H1 (cell line): ENCODE measurements around the gene STARD13. TPM values are rescaled to one million over a fixed set of nuclear protein-coding genes. Genes with fewer than 3 reads are reported as not detected.

ENCODE experiments used
- CTCF ChIA-PET: fragments of 300-600 bp; sonication (Branson Sonifier 250); formaldehyde crosslinking; loops from one replicate; lab custom pipeline; 2021; ENCODE audit not compliant: partially characterized antibody; lab: Charles Lee
- POLR2A ChIA-PET: fragments of 300-600 bp; sonication (Branson Sonifier 250); formaldehyde crosslinking; loops from one replicate; lab custom pipeline; 2021; ENCODE audit warnings: inconsistent platforms; ENCODE audit not compliant: partially characterized antibody; lab: Charles Lee
- DNase-seq, 2 experiments: peaks; one replicate each; pipeline versions ENCODE4 v3.0.0 to v3.0.0-alpha.2; 2010 to 2022; ENCODE audit warnings: low spot score in 2 of 2, low read depth in 1 of 2, mixed read lengths in 1 of 2
- FAIRE-seq: peaks from 2 replicates; lab custom pipeline; 2011; peaks lifted over from hg19 to GRCh38; lab: Jason Lieb, UNC
- H2AFZ ChIP-seq: 2 replicates; pipeline ENCODE4 v1.8.1; 2012; ENCODE audit warnings: low read length, inconsistent platforms
- H2AK5ac ChIP-seq: 2 replicates; pipeline ENCODE4 v1.6.1; 2013; ENCODE audit warnings: low read depth, low read length
- H2BK120ac ChIP-seq: replicated peaks from 2 replicates; pipeline ENCODE3; 2013; ENCODE audit warnings: low read depth, low read length, inconsistent platforms
- H2BK12ac ChIP-seq: 2 replicates; pipeline ENCODE4 v1.6.1; 2013; ENCODE audit warnings: low read depth, low read length
- H2BK15ac ChIP-seq: 2 replicates; pipeline ENCODE4 v1.6.1; 2013; ENCODE audit warnings: low read length
- H2BK20ac ChIP-seq: 2 replicates; pipeline ENCODE4 v1.6.1; 2013; ENCODE audit warnings: low read length
- H2BK5ac ChIP-seq: 2 replicates; pipeline ENCODE4 v1.6.1; 2013; ENCODE audit warnings: low read depth, low read length
- H3K14ac ChIP-seq: 2 replicates; pipeline ENCODE4 v1.6.1; 2013; ENCODE audit warnings: inconsistent platforms; ENCODE audit not compliant: insufficient read length
- H3K18ac ChIP-seq: 2 replicates; pipeline ENCODE4 v1.6.1; 2013; ENCODE audit warnings: low read length; ENCODE audit errors: extremely low read depth
- H3K23ac ChIP-seq: 2 replicates; pipeline ENCODE4 v1.6.1; 2013; ENCODE audit warnings: inconsistent platforms; ENCODE audit not compliant: insufficient read length
- H3K23me2 ChIP-seq: 2 replicates; pipeline ENCODE4 v1.6.1; 2013; ENCODE audit warnings: low read depth, low read length
- H3K27ac ChIP-seq: 2 replicates; pipeline ENCODE4 v1.6.1; 2011; ENCODE audit warnings: low read depth, low read length, inconsistent platforms
- H3K27me3 ChIP-seq, 4 experiments: replicated peaks in 1 of 4; 1 replicate in 1 of 4; 2 replicates in 3 of 4; pipeline versions ENCODE4 v1.6.1 to v1.8.1; 2011 to 2013; ENCODE audit warnings: low read length in 3 of 4, mild to moderate bottlenecking in 3 of 4, inconsistent platforms in 2 of 4, mixed read lengths in 2 of 4, moderate library complexity in 1 of 4; ENCODE audit not compliant: control insufficient read depth in 3 of 4, insufficient read depth in 3 of 4; ENCODE audit errors: extremely low read depth in 1 of 4
- H3K36me3 ChIP-seq, 4 experiments: 2 replicates each; pipeline versions ENCODE4 v1.6.1 to v1.8.1; 2011 to 2013; ENCODE audit warnings: mild to moderate bottlenecking in 4 of 4, low read length in 3 of 4, moderate library complexity in 2 of 4, control low read depth in 1 of 4, inconsistent platforms in 1 of 4; ENCODE audit not compliant: insufficient read depth in 4 of 4, control insufficient read depth in 2 of 4
- H3K4ac ChIP-seq: replicated peaks from 2 replicates; pipeline ENCODE3; 2013; ENCODE audit warnings: low read length, low read depth, mixed read lengths, inconsistent platforms; ENCODE audit not compliant: insufficient read length
- H3K4me1 ChIP-seq, 4 experiments: replicated peaks in 1 of 4; 1 replicate in 1 of 4; 2 replicates in 3 of 4; pipeline versions ENCODE4 v1.6.1 to v1.8.1; 2011 to 2013; ENCODE audit warnings: low read length in 3 of 4, inconsistent platforms in 2 of 4, mixed read lengths in 1 of 4; ENCODE audit not compliant: insufficient read depth in 4 of 4, control insufficient read depth in 3 of 4
- H3K4me2 ChIP-seq, 2 experiments: 2 replicates each; pipeline versions ENCODE4 v1.6.1 to v1.8.1; 2011 to 2013; ENCODE audit warnings: low read depth in 2 of 2, low read length in 2 of 2, control low read depth in 1 of 2, inconsistent platforms in 1 of 2, mild to moderate bottlenecking in 1 of 2; ENCODE audit not compliant: insufficient read depth in 1 of 2
- H3K4me3 ChIP-seq, 4 experiments: fragments of 200-600, 300-600 bp in 1 of 4; sonication (generic), shearing (Covaris generic), sonication (Bioruptor Twin) in 1 of 4; 2 replicates each; pipeline versions ENCODE4 v1.5.1 to v1.8.1; 2011 to 2016; ENCODE audit warnings: low read length in 4 of 4, low read depth in 3 of 4, control low read depth in 2 of 4, inconsistent platforms in 2 of 4, mild to moderate bottlenecking in 2 of 4, mixed read lengths in 1 of 4, moderate library complexity in 1 of 4; ENCODE audit not compliant: insufficient read depth in 2 of 4; ENCODE audit errors: extremely low read depth in 1 of 4
- H3K56ac ChIP-seq: replicated peaks from 2 replicates; pipeline ENCODE3; 2013; ENCODE audit warnings: low read depth, mild to moderate bottlenecking, mixed read lengths, low read length, inconsistent platforms; ENCODE audit not compliant: insufficient read length
- H3K79me1 ChIP-seq: 2 replicates; pipeline ENCODE4 v1.6.1; 2013; ENCODE audit warnings: low read depth, low read length, control low read depth
- H3K79me2 ChIP-seq, 2 experiments: 2 replicates each; pipeline versions ENCODE4 v1.6.1 to v1.8.1; 2012 to 2013; ENCODE audit warnings: low read length in 2 of 2, mild to moderate bottlenecking in 2 of 2, inconsistent platforms in 1 of 2; ENCODE audit not compliant: insufficient read depth in 2 of 2, control insufficient read depth in 1 of 2
- H3K9ac ChIP-seq, 4 experiments: replicated peaks in 1 of 4; 1 replicate in 1 of 4; 2 replicates in 3 of 4; pipeline versions ENCODE4 v1.6.1 to v1.8.1; 2011 to 2013; ENCODE audit warnings: low read depth in 3 of 4, low read length in 3 of 4, control low read depth in 2 of 4, mild to moderate bottlenecking in 2 of 4, moderate library complexity in 2 of 4, inconsistent platforms in 1 of 4; ENCODE audit errors: extremely low read depth in 1 of 4
- H3K9me3 ChIP-seq, 2 experiments: 2 replicates each; pipeline versions ENCODE4 v1.6.1 to v1.8.1; 2012 to 2013; ENCODE audit warnings: mild to moderate bottlenecking in 2 of 2, moderate library complexity in 2 of 2, control low read depth in 1 of 2, inconsistent platforms in 1 of 2, low read depth in 1 of 2, low read length in 1 of 2, mixed read lengths in 1 of 2; ENCODE audit not compliant: insufficient read depth in 2 of 2
- H4K20me1 ChIP-seq, 2 experiments: replicated peaks in 1 of 2; 2 replicates each; pipeline versions ENCODE3 to v1.8.1; 2011 to 2013; ENCODE audit warnings: inconsistent platforms in 2 of 2, low read length in 2 of 2, mild to moderate bottlenecking in 1 of 2; ENCODE audit not compliant: insufficient read depth in 2 of 2, control insufficient read depth in 1 of 2
- H4K5ac ChIP-seq: 2 replicates; pipeline ENCODE4 v1.6.1; 2013; ENCODE audit warnings: low read length, low read depth, mixed read lengths, inconsistent platforms; ENCODE audit not compliant: insufficient read length
- H4K8ac ChIP-seq: 2 replicates; pipeline ENCODE4 v1.8.0; 2013; ENCODE audit warnings: mild to moderate bottlenecking, moderate library complexity, low read length, inconsistent platforms; ENCODE audit not compliant: insufficient read depth; ENCODE audit errors: extremely low read depth
- H4K91ac ChIP-seq: replicated peaks from 2 replicates; pipeline ENCODE3; 2013; ENCODE audit warnings: low read length, mixed read lengths, inconsistent platforms; ENCODE audit not compliant: insufficient read length
- BRCA1 ChIP-seq: IDR thresholded peaks from 2 replicates; pipeline ENCODE4 v1.6.1; 2012; ENCODE audit warnings: low read depth, low read length, improper control_type of control experiment
- CHD1 ChIP-seq: IDR thresholded peaks from 2 replicates; pipeline ENCODE4 v1.6.1; 2012; ENCODE audit warnings: low read depth, low read length, improper control_type of control experiment
- CTBP2 ChIP-seq: IDR thresholded peaks from 2 replicates; pipeline ENCODE4 v1.7.0; 2011; ENCODE audit warnings: borderline replicate concordance, mild to moderate bottlenecking, moderate library complexity, mixed read lengths, low read length; ENCODE audit not compliant: insufficient read depth, insufficient read length
- CTCF ChIP-seq, 3 experiments: IDR thresholded peaks; 1 replicate in 2 of 3; 2 replicates in 1 of 3; pipeline versions ENCODE4 v1.5.1 to v1.6.1; 2011; ENCODE audit warnings: low read length in 3 of 3, mild to moderate bottlenecking in 3 of 3, inconsistent platforms in 2 of 3, low read depth in 1 of 3, moderate library complexity in 1 of 3; ENCODE audit not compliant: insufficient read depth in 1 of 3; ENCODE audit errors: control extremely low read depth in 1 of 3
- EGR1 ChIP-seq: IDR thresholded peaks from 2 replicates; pipeline ENCODE4 v1.6.1; 2011; ENCODE audit warnings: low read depth, low read length, borderline replicate concordance
- EZH2 ChIP-seq: fragments of 200-600 bp; sonication (generic); IDR thresholded peaks from 2 replicates; pipeline ENCODE4 v1.7.1; 2012; ENCODE audit warnings: low read depth, mild to moderate bottlenecking, moderate library complexity, low read length, inconsistent platforms; ENCODE audit not compliant: severe bottlenecking
- HDAC6 ChIP-seq: IDR thresholded peaks from one replicate; pipeline ENCODE4 v1.7.1; 2012; ENCODE audit warnings: low read depth, mild to moderate bottlenecking, inconsistent platforms, low read length, moderate library complexity
- JUN ChIP-seq: IDR thresholded peaks from 2 replicates; pipeline ENCODE4 v1.6.1; 2011; ENCODE audit warnings: low read depth, mild to moderate bottlenecking, improper control_type of control experiment, low read length
- MAX ChIP-seq: IDR thresholded peaks from 2 replicates; pipeline ENCODE4 v1.6.1; 2012; ENCODE audit warnings: inconsistent platforms
- POLR2AphosphoS5 ChIP-seq: IDR thresholded peaks from 2 replicates; pipeline ENCODE4 v1.6.1; 2011; ENCODE audit warnings: low read depth, low read length
- SIRT6 ChIP-seq: IDR thresholded peaks from one replicate; pipeline ENCODE4 v1.7.1; 2012; ENCODE audit warnings: low read length, inconsistent platforms
- SRF ChIP-seq: IDR thresholded peaks from 2 replicates; pipeline ENCODE4 v1.6.1; 2011; ENCODE audit warnings: mild to moderate bottlenecking, low read depth, low read length, moderate library complexity
- TAF1 ChIP-seq: IDR thresholded peaks from 2 replicates; pipeline ENCODE4 v1.6.1; 2011; ENCODE audit warnings: mild to moderate bottlenecking, low read depth, low read length
- TCF12 ChIP-seq: IDR thresholded peaks from 2 replicates; pipeline ENCODE4 v1.6.1; 2011; ENCODE audit warnings: low read depth, mild to moderate bottlenecking, low read length
- polyA plus RNA-seq, 7 experiments: library from polyadenylated mRNA; depleted of rRNA in 3 of 7; stranded (reverse) in 5 of 7; unstranded in 2 of 7; fragments of >200 nt in 5 of 7; fragments of 200-250 nt in 2 of 7; gene quantifications; 1 replicate in 5 of 7; 2 replicates in 1 of 7; 4 replicates in 1 of 7; pipeline versions ENCODE4 v1.2.1 to v1.2.3, GENCODE V29; 2011 to 2013; ENCODE audit warnings: missing spikeins in 2 of 7, mixed read lengths in 2 of 7
- total RNA-seq: library from RNA; stranded (reverse); fragmentation: NEBNext Ultra II Directional; extraction: Animal tissue kit (Norgen Biotek cat#: 25700); gene quantifications from 2 replicates; pipeline ENCODE4 v1.2.1, GENCODE V29; 2021

The STARD13 gene
- total and polyA plus RNA-seq, 2 of the 8 experiments (the other 6 are each of a cell fraction or from before 2014, with no cell fraction given): 0.82 to 2.9 TPM

GRCh38 chr13:33235078-33235477 is 50.5 kb downstream of the STARD13 start:
- Histone ChIP-seq H3K9ac (no peak overlapping the region), H3K79me2 (no peaks in the 10 kb centered on the region), H3K23ac (no peak overlapping the region), H3K27ac (no peak overlapping the region), H3K4me3 (no peak overlapping the region), H2AFZ (no peak overlapping the region), H3K4ac (no peak overlapping the region), H3K56ac (no peak overlapping the region), H4K91ac (no peak overlapping the region), H3K4me1 (no peaks in the 10 kb centered on the region; a peak in 1 of 7 replicates), H4K5ac (no peak overlapping the region), H2BK12ac (no peak overlapping the region), H3K9me3 (peaks cover 0 to 4% of the 10 kb centered on the region in 2 experiments; a peak in 1 of 4 replicates), H3K27me3 (no peaks in the 10 kb centered on the region), H2AK5ac (no peak overlapping the region), H3K23me2 (no peaks in the 10 kb centered on the region), H2BK5ac (no peak overlapping the region), H3K18ac (no peak overlapping the region), H3K36me3 (no peaks in the 10 kb centered on the region), H2BK15ac (no peak overlapping the region), H3K4me2 (no peak overlapping the region), H3K79me1 (no peaks in the 10 kb centered on the region), H2BK120ac (no peak overlapping the region), H4K20me1 (no peaks in the 10 kb centered on the region), H2BK20ac (no peak overlapping the region), H3K14ac (no peak overlapping the region), H4K8ac (no peak overlapping the region)
- CTCF ChIA-PET: interaction anchor here (0.6 to 1.2 kb wide), 2 partner anchors 10 to 27 kb away, joined by 4 read pairs; no protein-coding TSS in a partner anchor
- no peak for DNase-seq
- FAIRE-seq: no peak
- POLR2A ChIA-PET: no interaction called here
- TF ChIP-seq CHD1 (no peak), MAX (no peak), HDAC6 (no peak), CTCF (IDR thresholded peaks at IDR 0.05; ENCODE audit: control extremely low read depth in 1 of 3, insufficient read depth in 1 of 3, low read depth in 1 of 3, low read length in 3 of 3) (no peak), TAF1 (no peak), SRF (no peak), BRCA1 (no peak), TCF12 (no peak), SIRT6 (no peak), CTBP2 (no peak), EZH2 (no peak), EGR1 (no peak), JUN (no peak), POLR2AphosphoS5 (no peak)
